GM21515 (cell line): ENCODE measurements around the gene PEX5L.
A peak's percentile ranks its signal among the peaks of the same experiment; 100 is the strongest.
"Not testable (repeated sequence)": the region's sequence is repeated elsewhere in the genome, so short reads cannot be mapped to it uniquely, and the experiment has no call there.

Experiments used
- ATAC-seq: cut with Tn5 transposase; IDR thresholded peaks from one replicate; pipeline ENCODE4 v1.9.1; 2021; ENCODE audit not compliant: unreplicated experiment

Gene PEX5L

DNA sequence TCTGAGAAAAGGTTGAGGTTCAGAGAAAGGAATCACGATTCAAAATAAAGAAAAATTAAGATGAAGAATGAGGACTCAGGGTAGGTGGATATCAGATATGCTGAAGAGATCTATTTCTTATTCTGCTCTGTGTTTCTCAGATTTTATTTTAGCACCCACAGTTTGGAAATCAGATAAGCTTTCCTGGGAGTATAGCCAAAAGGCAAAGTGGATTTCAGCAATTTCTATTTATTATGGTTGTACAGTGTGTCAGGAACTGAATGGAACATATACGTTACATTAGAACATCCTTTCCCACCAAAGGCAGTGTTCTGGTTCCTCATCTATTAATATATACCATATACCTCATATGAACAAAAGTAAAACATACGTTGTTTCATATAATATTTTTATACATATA lies 18.9 kb downstream of the PEX5L start:
- no peak for ATAC-seq

- ATAC-seq = no peak
Measured at GRCh38 chr3:180011927-180012326, 24.8 kb downstream of the PEX5L start.

- ATAC-seq = not testable (repeated sequence)
Measured at GRCh38 chr3:180008318-180008717, 28.4 kb downstream of the PEX5L start.

- ATAC-seq = no peak
Measured at GRCh38 chr3:180004542-180004941, 32.2 kb downstream of the PEX5L start.

- ATAC-seq = no peak
Measured at GRCh38 chr3:180002006-180002405, 34.7 kb downstream of the PEX5L start.

- ATAC-seq = no peak
Measured at GRCh38 chr3:180000500-180000899, 36.2 kb downstream of the PEX5L start.

GRCh38 chr3:179995406-179995805 lies 41.3 kb downstream of the PEX5L start:
- no peak for ATAC-seq

GRCh38 chr3:179991883-179992282 lies 44.9 kb downstream of the PEX5L start:
- ATAC-seq = no peak

- no peak for ATAC-seq
Measured at GRCh38 chr3:179991104-179991503, 45.6 kb downstream of the PEX5L start.

DNA sequence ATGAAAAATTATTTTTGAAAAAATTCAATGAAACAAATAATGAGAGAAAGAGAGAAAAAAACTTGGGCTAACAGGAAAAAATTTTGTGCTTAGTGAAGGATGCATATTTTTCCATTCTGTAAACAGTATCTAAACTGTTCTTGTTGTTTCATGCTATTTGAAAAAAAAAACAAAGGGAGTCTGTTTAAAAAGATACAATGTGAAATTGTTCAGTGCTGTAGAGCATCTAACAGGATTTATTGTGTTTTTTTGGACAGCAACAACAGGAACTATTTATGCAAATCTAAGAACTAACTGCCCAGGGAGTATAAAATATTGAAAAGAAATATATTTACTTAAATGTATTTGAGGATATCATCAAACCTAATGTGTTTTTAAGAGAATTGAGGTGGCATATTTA lies 55.1 kb downstream of the PEX5L start:
- no peak for ATAC-seq

DNA sequence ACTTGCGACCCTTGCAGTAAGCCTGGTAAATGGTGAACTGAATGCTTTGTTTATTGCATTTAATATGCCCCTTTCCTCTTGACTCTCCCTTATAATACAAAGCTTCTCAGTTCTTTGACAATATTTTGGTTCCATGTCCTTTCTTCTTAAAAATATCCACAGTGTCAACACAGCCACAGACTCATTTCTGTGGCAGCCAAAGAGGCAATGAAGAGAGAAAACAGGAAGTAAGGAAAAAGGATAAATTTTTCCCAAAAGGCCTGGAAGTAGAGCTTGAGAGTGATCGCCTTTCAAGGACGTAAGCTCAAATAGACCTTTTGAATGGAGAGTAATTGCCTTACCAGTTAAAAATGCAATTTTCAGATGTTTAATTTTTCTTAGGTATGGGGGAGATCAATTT lies 59.4 kb downstream of the PEX5L start:
- no peak for ATAC-seq

- no peak for ATAC-seq
Measured at GRCh38 chr3:179973931-179974361, 62.8 kb downstream of the PEX5L start.

- ATAC-seq = no peak
Measured at GRCh38 chr3:179972881-179973423, 63.8 kb downstream of the PEX5L start.

GRCh38 chr3:179971280-179971679 lies 65.5 kb downstream of the PEX5L start:
- ATAC-seq = no peak

DNA sequence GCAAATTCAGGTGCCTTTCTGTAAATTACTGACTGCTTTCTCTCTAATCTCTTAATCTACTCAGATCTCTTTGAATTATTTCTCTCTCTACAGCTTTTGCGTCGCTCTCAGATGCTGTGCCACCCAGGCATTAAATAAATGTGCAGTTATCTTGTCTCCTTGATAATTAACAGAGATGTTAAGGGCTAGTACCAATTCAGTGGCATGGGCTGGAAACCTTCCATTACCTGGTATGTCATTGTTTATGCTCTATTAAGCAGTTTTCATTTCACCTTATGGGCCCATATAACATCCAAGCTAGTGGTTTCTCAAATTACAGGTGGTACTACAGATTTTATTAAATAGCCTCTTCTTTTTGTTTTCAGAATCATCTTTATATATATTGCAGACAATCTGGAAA lies 66.0 kb downstream of the PEX5L start:
- ATAC-seq = no peak

DNA sequence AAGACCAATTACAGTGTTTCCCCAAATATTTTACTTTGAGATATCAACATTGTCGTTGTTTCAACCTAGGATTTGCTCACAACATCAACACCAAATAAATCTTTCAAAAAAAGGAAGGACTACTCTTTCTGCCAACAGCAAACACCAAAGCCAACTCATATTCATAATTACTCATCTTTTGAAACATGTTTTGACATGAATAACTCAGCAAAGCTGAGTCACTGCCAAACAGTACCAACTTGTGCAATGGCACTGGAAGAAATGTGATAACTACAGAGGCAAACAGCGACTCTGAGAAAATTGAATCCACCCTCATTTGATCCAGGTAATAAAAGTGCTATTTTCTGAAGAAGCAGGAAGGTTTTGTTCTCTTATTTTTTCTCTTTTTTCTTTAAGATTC lies 67.2 kb downstream of the PEX5L start:
- ATAC-seq = no peak

- ATAC-seq = peak; percentile 81
Measured at GRCh38 chr3:179967622-179968021, 69.1 kb downstream of the PEX5L start.

DNA sequence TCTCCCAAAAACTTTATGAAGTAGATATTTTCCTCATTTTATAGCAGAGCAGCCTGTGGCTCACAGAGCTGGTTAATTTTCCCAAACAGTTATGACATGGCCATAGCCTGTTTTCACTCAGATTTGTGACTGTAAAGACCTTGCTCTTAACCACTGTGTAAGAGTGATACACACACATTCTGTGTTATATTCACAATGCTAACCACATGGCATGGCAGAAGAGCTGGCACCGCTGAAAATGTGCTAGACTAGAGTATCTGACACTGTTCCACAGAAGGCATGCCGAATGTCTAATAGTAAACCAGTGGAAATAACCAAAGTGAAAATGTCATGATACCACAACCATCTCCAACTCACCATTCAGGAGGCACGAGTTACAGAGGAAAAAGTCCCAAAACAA lies 71.8 kb downstream of the PEX5L start:
- no peak for ATAC-seq

DNA sequence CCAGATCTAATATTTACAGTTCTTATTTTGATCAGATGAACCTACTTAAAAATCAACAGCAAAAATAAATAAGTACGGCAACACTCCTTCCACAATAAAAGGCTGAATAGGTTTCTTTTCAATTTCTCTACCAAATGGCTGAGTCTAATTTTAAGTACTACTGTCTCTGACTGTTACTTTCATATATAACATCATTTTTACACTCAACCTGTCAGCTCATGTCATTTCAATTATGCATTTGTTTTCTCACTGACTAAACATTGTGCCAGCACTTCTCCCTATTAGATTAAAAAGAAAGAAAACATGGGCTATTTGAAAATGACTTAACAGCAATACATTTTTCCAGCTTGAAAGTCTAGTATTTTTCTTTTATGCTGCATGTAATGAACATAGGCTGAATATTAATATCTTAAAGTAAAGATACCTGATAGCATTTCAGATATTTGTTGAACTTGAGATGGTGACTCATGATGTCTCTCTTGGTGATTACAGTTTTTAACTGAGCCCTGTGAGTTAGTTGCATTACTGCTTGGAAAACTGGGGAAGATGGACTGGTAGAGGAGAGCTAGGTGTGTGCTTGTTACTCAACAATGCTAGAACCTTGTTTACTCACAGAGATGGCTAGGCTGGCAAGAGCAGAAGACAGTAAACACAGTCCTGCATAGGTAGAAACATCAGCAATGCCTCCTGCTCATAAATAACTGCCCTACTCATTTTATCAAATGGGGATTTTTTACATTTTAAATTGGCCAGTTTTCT lies 73.9 kb downstream of the PEX5L start:
- ATAC-seq = no peak

DNA sequence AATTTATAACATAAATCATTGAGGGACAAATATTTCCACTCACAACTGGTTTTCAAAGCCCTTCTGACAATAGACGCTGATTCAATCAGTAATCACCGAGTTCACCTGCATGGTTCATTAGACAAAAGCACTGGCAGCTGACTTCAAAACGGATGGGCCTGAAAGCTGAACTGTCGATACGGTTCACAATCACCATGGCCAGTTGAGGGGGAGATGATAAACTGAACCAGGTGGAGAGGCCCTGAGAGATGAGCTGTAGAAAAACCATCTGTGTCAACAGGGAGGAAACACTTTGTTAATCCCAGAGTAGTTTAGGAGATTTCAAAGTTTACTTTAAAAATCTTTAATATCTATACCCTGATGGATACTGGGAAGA lies 75.0 kb downstream of the PEX5L start:
- ATAC-seq = peak; percentile 74

DNA sequence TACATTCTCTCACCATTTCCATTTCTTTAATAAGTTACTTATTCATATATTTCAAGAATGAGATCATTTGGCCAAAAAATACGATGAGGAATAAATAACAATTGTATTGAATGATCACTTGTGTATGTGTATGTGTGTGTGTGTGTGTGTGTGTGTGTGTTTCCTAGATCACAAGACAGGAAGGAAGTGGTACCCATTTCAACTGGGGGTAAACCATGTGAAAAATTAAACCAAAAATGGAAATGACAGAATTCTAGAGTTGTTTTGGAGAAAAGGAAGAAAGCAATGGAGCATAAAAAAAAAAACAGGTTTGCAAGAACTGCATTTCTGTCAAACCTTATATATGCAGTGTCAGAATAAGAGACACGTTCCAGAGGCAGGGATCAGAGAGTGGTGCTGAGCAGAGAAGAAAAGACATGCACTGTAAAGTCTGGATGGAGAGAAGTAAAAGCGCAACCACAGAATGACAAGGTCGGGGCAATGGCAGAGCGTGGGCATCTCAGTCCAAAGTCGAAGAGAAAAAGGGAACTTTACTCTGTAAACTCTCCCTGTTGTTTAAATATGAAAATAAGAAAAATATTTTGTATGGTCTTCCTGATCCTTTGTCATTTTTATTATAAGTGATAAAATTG lies 75.5 kb downstream of the PEX5L start:
- ATAC-seq = no peak

DNA sequence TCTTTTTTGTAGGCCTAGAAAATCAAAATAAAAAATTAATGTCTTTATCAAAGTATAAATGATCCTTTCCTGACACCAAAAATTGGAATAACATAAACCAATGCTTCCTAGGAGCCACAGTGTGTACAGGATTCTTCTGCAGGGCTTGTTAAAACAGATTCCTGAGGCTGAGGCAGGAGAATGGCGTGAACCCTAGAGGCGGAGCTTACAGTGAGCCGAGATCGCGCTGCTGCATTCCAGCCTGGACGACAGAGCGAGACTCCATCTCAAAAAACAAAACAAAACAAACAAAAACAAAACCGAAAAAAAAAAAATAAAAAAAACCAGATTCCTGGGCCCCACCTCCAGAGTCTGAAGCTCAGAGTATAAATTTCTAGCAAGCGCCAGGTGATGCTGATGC lies 78.0 kb downstream of the PEX5L start:
- ATAC-seq = no peak
